H9 (cell line): ENCODE data around the gene TPRX2. TPM values are rescaled to one million over a fixed set of nuclear protein-coding genes. Genes with fewer than 3 reads are reported as not detected.
"Not testable (repeated sequence)": the region's sequence is repeated elsewhere in the genome, so short reads cannot be mapped to it uniquely, and the experiment has no call there.

Experiments
- DNase-seq: peaks from one replicate; pipeline ENCODE4 v3.0.0-alpha.2; 2017
- H2AFZ ChIP-seq: one replicate; pipeline ENCODE4 v1.6.1; 2013; ENCODE audit warnings: mild to moderate bottlenecking, low read length, control low read depth, moderate library complexity
- H2AK5ac ChIP-seq: 2 replicates; pipeline ENCODE4 v1.6.1; 2013; ENCODE audit warnings: low read length, control low read depth, mixed read lengths; ENCODE audit not compliant: insufficient read length
- H2BK120ac ChIP-seq: one replicate; pipeline ENCODE4 v1.6.1; 2013; ENCODE audit warnings: low read depth, mild to moderate bottlenecking, low read length, control low read depth, inconsistent platforms; ENCODE audit not compliant: poor library complexity, severe bottlenecking
- H2BK12ac ChIP-seq: 2 replicates; pipeline ENCODE4 v1.6.1; 2013; ENCODE audit warnings: low read length, control low read depth, mixed read lengths, low read depth; ENCODE audit not compliant: insufficient read length
- H2BK15ac ChIP-seq: 2 replicates; pipeline ENCODE4 v1.6.1; 2013; ENCODE audit warnings: low read depth, low read length, control low read depth
- H2BK20ac ChIP-seq: one replicate; pipeline ENCODE4 v1.6.1; 2013; ENCODE audit warnings: low read depth, mild to moderate bottlenecking, low read length, control low read depth, inconsistent platforms; ENCODE audit not compliant: poor library complexity, severe bottlenecking
- H2BK5ac ChIP-seq: 2 replicates; pipeline ENCODE4 v1.6.1; 2013; ENCODE audit warnings: low read length, control low read depth, mixed read lengths; ENCODE audit not compliant: insufficient read length
- H3K14ac ChIP-seq: 2 replicates; pipeline ENCODE4 v1.6.1; 2013; ENCODE audit warnings: low read length, control low read depth; ENCODE audit not compliant: insufficient read depth
- H3K18ac ChIP-seq: 2 replicates; pipeline ENCODE4 v1.6.1; 2013; ENCODE audit warnings: low read depth, mild to moderate bottlenecking, mixed read lengths, low read length, control low read depth; ENCODE audit not compliant: insufficient read length
- H3K23ac ChIP-seq: 2 replicates; pipeline ENCODE4 v1.6.1; 2013; ENCODE audit warnings: low read length, control low read depth, mixed read lengths, low read depth; ENCODE audit not compliant: insufficient read length
- H3K23me2 ChIP-seq: 2 replicates; pipeline ENCODE4 v1.6.1; 2013; ENCODE audit warnings: low read depth, mild to moderate bottlenecking, mixed read lengths, low read length, control low read depth; ENCODE audit not compliant: insufficient read length, poor library complexity, severe bottlenecking
- H3K27ac ChIP-seq: 2 replicates; pipeline ENCODE4 v1.5.1; 2013; ENCODE audit warnings: low read length, control low read depth, mixed read lengths, low read depth; ENCODE audit not compliant: insufficient read length
- H3K27me3 ChIP-seq: 2 replicates; pipeline ENCODE4 v1.6.1; 2013; ENCODE audit warnings: low read length, control low read depth, inconsistent platforms; ENCODE audit not compliant: insufficient read depth
- H3K4ac ChIP-seq: 2 replicates; pipeline ENCODE4 v1.6.1; 2013; ENCODE audit warnings: low read depth, mild to moderate bottlenecking, control low read depth, inconsistent platforms, low read length, moderate library complexity
- H3K4me1 ChIP-seq: 2 replicates; pipeline ENCODE4 v1.6.1; 2013; ENCODE audit warnings: low read length, control low read depth, inconsistent platforms; ENCODE audit not compliant: insufficient read depth
- H3K4me2 ChIP-seq: 2 replicates; pipeline ENCODE4 v1.6.1; 2013; ENCODE audit warnings: low read length, control low read depth, mixed read lengths; ENCODE audit not compliant: insufficient read length, insufficient read depth
- H3K56ac ChIP-seq: 2 replicates; pipeline ENCODE4 v1.6.1; 2013; ENCODE audit warnings: low read depth, mild to moderate bottlenecking, mixed read lengths, low read length, control low read depth; ENCODE audit not compliant: insufficient read length
- H3K79me1 ChIP-seq: 2 replicates; pipeline ENCODE4 v1.6.1; 2013; ENCODE audit warnings: low read depth, mild to moderate bottlenecking, moderate library complexity, low read length, control low read depth, inconsistent platforms; ENCODE audit not compliant: insufficient read depth, poor library complexity, severe bottlenecking
- H3K79me2 ChIP-seq: 2 replicates; pipeline ENCODE4 v1.6.1; 2013; ENCODE audit warnings: low read length, control low read depth, inconsistent platforms; ENCODE audit not compliant: insufficient read depth
- H3K9ac ChIP-seq: 2 replicates; pipeline ENCODE4 v1.6.1; 2013; ENCODE audit warnings: low read length, control low read depth, mixed read lengths; ENCODE audit not compliant: insufficient read length; ENCODE audit errors: extremely low read depth
- H3K9me3 ChIP-seq: one replicate; pipeline ENCODE4 v1.6.1; 2013; ENCODE audit warnings: low read depth, low read length, inconsistent platforms; ENCODE audit not compliant: control insufficient read depth
- H3T11ph ChIP-seq: one replicate; pipeline ENCODE4 v1.6.1; 2013; ENCODE audit warnings: mild to moderate bottlenecking, low read length, control low read depth, inconsistent platforms
- H4K20me1 ChIP-seq: one replicate; pipeline ENCODE4 v1.6.1; 2013; ENCODE audit not compliant: control insufficient read depth, insufficient read length, insufficient read depth
- H4K5ac ChIP-seq: 2 replicates; pipeline ENCODE4 v1.6.1; 2013; ENCODE audit warnings: low read depth, mild to moderate bottlenecking, mixed read lengths, low read length, control low read depth; ENCODE audit not compliant: insufficient read length
- H4K8ac ChIP-seq: replicated peaks from 2 replicates; pipeline ENCODE4 v1.6.1; 2013; ENCODE audit warnings: low read length, control low read depth, mixed read lengths, low read depth; ENCODE audit not compliant: insufficient read length
- H4K91ac ChIP-seq: 2 replicates; pipeline ENCODE4 v1.6.1; 2013; ENCODE audit warnings: low read depth, mild to moderate bottlenecking, moderate library complexity, mixed read lengths, low read length, control low read depth; ENCODE audit not compliant: insufficient read length
- H3K27ac Mint-ChIP-seq, 3 experiments: 2 replicates in 2 of 3; 3 replicates in 1 of 3; pipeline ENCODE4 v1.8.0; 2020 to 2021; ENCODE audit warnings: mixed read lengths in 3 of 3, mild to moderate bottlenecking in 1 of 3, moderate library complexity in 1 of 3
- H3K27me3 Mint-ChIP-seq: 2 replicates; pipeline ENCODE4 v1.8.0; 2021; ENCODE audit warnings: low read depth, mild to moderate bottlenecking, moderate library complexity, mixed read lengths
- H3K36me3 Mint-ChIP-seq, 3 experiments: 2 replicates in 2 of 3; 3 replicates in 1 of 3; pipeline ENCODE4 v1.8.0; 2020 to 2021; ENCODE audit warnings: low read depth in 3 of 3, mixed read lengths in 3 of 3; ENCODE audit not compliant: insufficient read depth in 1 of 3
- H3K4me1 Mint-ChIP-seq, 2 experiments: 2 replicates each; pipeline ENCODE4 v1.8.0; 2020; ENCODE audit warnings: mixed read lengths in 2 of 2
- H3K4me3 Mint-ChIP-seq, 2 experiments: 2 replicates in 1 of 2; 3 replicates in 1 of 2; pipeline ENCODE4 v1.8.0; 2020 to 2021; ENCODE audit warnings: mild to moderate bottlenecking in 2 of 2, mixed read lengths in 2 of 2, moderate library complexity in 1 of 2
- H3K9me3 Mint-ChIP-seq, 2 experiments: 2 replicates in 1 of 2; 3 replicates in 1 of 2; pipeline ENCODE4 v1.8.0; 2020; ENCODE audit warnings: mild to moderate bottlenecking in 2 of 2, mixed read lengths in 2 of 2, moderate library complexity in 1 of 2
- WGBS: extraction: QIAGEN DNeasy Blood & Tissue Kit; methylation state at CpG from one replicate; pipeline ENCODE4 v1.1.7; 2013; ENCODE audit warnings: missing lambda C conversion rate, low lambda C conversion rate, mixed read lengths; ENCODE audit not compliant: insufficient read length; ENCODE audit errors: extremely low coverage; 5-methylcytosine and 5-hydroxymethylcytosine counted together
- total RNA-seq: library from RNA; stranded (reverse); gene quantifications from 2 replicates; pipeline ENCODE4 v1.2.1, GENCODE V29; 2021
- TF ChIP-seq, protein P1 (sequence below): fragments of 200-600 bp; sonication (generic); conservative IDR thresholded peaks from 3 replicates; pipeline ENCODE4 v1.8.0; 2021; ENCODE audit warnings: antibody characterized with exemption, mild to moderate bottlenecking

Gene TPRX2
- total RNA-seq, 1 experiment from 2014 or later: not detected

GRCh38 chr19:47909350-47909749 lies 50.3 kb downstream of the TPRX2 start:
- H3K23ac ChIP-seq, H3K4me3 Mint-ChIP-seq, H3K4me1 Mint-ChIP-seq, H3K27me3 Mint-ChIP-seq, H2BK120ac ChIP-seq, H2BK5ac ChIP-seq, H3K4me1 ChIP-seq, H3K9me3 Mint-ChIP-seq, H2AFZ ChIP-seq, H3K4me2 ChIP-seq, H2BK15ac ChIP-seq, DNase-seq, H3K36me3 Mint-ChIP-seq, H3K79me2 ChIP-seq, H2BK20ac ChIP-seq, H3K27ac Mint-ChIP-seq, H2BK12ac ChIP-seq, H3K56ac ChIP-seq, H4K20me1 ChIP-seq, H3K4ac ChIP-seq, H3K18ac ChIP-seq, H2AK5ac ChIP-seq, H3K14ac ChIP-seq, H4K5ac ChIP-seq, H4K8ac ChIP-seq, H3K9me3 ChIP-seq, H3K79me1 ChIP-seq, H3K27ac ChIP-seq, H3T11ph ChIP-seq, H3K23me2 ChIP-seq, H3K27me3 ChIP-seq, H3K9ac ChIP-seq, H4K91ac ChIP-seq: not testable (repeated sequence)
- no CpG with 5 or more reads among the region's 14 CpGs for WGBS
- TF ChIP-seq, protein P1, sequence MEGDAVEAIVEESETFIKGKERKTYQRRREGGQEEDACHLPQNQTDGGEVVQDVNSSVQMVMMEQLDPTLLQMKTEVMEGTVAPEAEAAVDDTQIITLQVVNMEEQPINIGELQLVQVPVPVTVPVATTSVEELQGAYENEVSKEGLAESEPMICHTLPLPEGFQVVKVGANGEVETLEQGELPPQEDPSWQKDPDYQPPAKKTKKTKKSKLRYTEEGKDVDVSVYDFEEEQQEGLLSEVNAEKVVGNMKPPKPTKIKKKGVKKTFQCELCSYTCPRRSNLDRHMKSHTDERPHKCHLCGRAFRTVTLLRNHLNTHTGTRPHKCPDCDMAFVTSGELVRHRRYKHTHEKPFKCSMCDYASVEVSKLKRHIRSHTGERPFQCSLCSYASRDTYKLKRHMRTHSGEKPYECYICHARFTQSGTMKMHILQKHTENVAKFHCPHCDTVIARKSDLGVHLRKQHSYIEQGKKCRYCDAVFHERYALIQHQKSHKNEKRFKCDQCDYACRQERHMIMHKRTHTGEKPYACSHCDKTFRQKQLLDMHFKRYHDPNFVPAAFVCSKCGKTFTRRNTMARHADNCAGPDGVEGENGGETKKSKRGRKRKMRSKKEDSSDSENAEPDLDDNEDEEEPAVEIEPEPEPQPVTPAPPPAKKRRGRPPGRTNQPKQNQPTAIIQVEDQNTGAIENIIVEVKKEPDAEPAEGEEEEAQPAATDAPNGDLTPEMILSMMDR: peak; percentile 62

- not testable (repeated sequence) for H3K4me2 ChIP-seq, H2BK120ac ChIP-seq, H3K27me3 Mint-ChIP-seq, H3K14ac ChIP-seq, H4K8ac ChIP-seq, H3T11ph ChIP-seq, H3K4me1 Mint-ChIP-seq, H3K23me2 ChIP-seq, H3K9me3 ChIP-seq, H2BK12ac ChIP-seq, H2AK5ac ChIP-seq, H3K27ac ChIP-seq, H3K18ac ChIP-seq, H2BK20ac ChIP-seq, H3K4me3 Mint-ChIP-seq, H2AFZ ChIP-seq, H3K27ac Mint-ChIP-seq, DNase-seq, H3K9ac ChIP-seq, H3K56ac ChIP-seq, H2BK15ac ChIP-seq, H3K27me3 ChIP-seq, H3K36me3 Mint-ChIP-seq, H4K20me1 ChIP-seq, H3K9me3 Mint-ChIP-seq, H3K79me1 ChIP-seq, H4K91ac ChIP-seq, H4K5ac ChIP-seq, H3K79me2 ChIP-seq, H3K4ac ChIP-seq, H3K23ac ChIP-seq, H2BK5ac ChIP-seq, H3K4me1 ChIP-seq
- no CpG with 5 or more reads among the region's 2 CpGs for WGBS
Observed at GRCh38 chr19:47910191-47910590, 51.2 kb downstream of the TPRX2 start.
